ENCODE results near the gene CASTOR1.

The CASTOR1 gene

GRCh38 chr22:30261134-30261533 is 28.2 kb downstream of the CASTOR1 start:
- no peak for DNase-seq

- DNase-seq = no peak
These were observed 28.6 kb downstream of the CASTOR1 start for GRCh38 chr22:30260682-30261081.

GRCh38 chr22:30260276-30260675 is 29.0 kb downstream of the CASTOR1 start:
- no peak for DNase-seq

- no peak for DNase-seq
These were observed 35.0 kb downstream of the CASTOR1 start for GRCh38 chr22:30254314-30254713.

- DNase-seq = peak; percentile 61
These were observed 36.0 kb downstream of the CASTOR1 start for GRCh38 chr22:30253205-30253852.

- no peak for DNase-seq
These were observed 36.7 kb downstream of the CASTOR1 start for GRCh38 chr22:30252411-30253204.

- no peak for DNase-seq
These were observed 37.6 kb downstream of the CASTOR1 start for GRCh38 chr22:30251711-30252110.

- no peak for DNase-seq
These were observed 38.5 kb downstream of the CASTOR1 start for GRCh38 chr22:30250661-30251267.

GRCh38 chr22:30250039-30250565 is 39.2 kb downstream of the CASTOR1 start:
- DNase-seq = no peak

- DNase-seq = no peak
These were observed 40.0 kb downstream of the CASTOR1 start for GRCh38 chr22:30249049-30250038.

GRCh38 chr22:30248484-30248883 is 40.8 kb downstream of the CASTOR1 start:
- DNase-seq = no peak

- DNase-seq = no peak
These were observed 41.3 kb downstream of the CASTOR1 start for GRCh38 chr22:30247974-30248373.

GRCh38 chr22:30247561-30247960 is 41.7 kb downstream of the CASTOR1 start:
- DNase-seq = no peak

GRCh38 chr22:30246814-30247376 is 42.4 kb downstream of the CASTOR1 start:
- no peak for DNase-seq

GRCh38 chr22:30245985-30246813 is 43.1 kb downstream of the CASTOR1 start, which contains the start of gene LIF:
LIF (minus strand) TSS chr22:30246759; CDS start chr22:30246695, 64 bp downstream.
- no peak for DNase-seq

GRCh38 chr22:30245181-30245984 is 43.9 kb downstream of the CASTOR1 start:
- no peak for DNase-seq

- DNase-seq = no peak
These were observed 44.7 kb downstream of the CASTOR1 start for GRCh38 chr22:30244641-30245040.

GRCh38 chr22:30244066-30244465 is 45.2 kb downstream of the CASTOR1 start:
- no peak for DNase-seq

GRCh38 chr22:30243661-30244060 is 45.6 kb downstream of the CASTOR1 start:
- DNase-seq = no peak

All from NCI-H774 (cell line).